ENCODE results near the gene FER.

GRCh38 chr5:109105631-109106267 lies 358.1 kb downstream of the FER start:
- no peak for TF ChIP-seq POLR2A (IDR thresholded peaks at IDR 0.05)
- TF ChIP-seq, protein P1, sequence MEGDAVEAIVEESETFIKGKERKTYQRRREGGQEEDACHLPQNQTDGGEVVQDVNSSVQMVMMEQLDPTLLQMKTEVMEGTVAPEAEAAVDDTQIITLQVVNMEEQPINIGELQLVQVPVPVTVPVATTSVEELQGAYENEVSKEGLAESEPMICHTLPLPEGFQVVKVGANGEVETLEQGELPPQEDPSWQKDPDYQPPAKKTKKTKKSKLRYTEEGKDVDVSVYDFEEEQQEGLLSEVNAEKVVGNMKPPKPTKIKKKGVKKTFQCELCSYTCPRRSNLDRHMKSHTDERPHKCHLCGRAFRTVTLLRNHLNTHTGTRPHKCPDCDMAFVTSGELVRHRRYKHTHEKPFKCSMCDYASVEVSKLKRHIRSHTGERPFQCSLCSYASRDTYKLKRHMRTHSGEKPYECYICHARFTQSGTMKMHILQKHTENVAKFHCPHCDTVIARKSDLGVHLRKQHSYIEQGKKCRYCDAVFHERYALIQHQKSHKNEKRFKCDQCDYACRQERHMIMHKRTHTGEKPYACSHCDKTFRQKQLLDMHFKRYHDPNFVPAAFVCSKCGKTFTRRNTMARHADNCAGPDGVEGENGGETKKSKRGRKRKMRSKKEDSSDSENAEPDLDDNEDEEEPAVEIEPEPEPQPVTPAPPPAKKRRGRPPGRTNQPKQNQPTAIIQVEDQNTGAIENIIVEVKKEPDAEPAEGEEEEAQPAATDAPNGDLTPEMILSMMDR (IDR thresholded peaks at IDR 0.05) = no peak
